BLaER1 (cell line): ENCODE data around the gene POLR3A.

Experiments
- H3K27ac ChIP-seq: shearing (Covaris generic); formaldehyde crosslinking; 2 replicates; pipeline ENCODE4 v1.8.1; 2022
- H3K27me3 ChIP-seq: shearing (Covaris generic); formaldehyde crosslinking; 2 replicates; pipeline ENCODE4 v1.8.1; 2022
- H3K36me3 ChIP-seq: shearing (Covaris generic); formaldehyde crosslinking; 2 replicates; pipeline ENCODE4 v1.8.1; 2022
- H3K4me1 ChIP-seq: shearing (Covaris generic); formaldehyde crosslinking; 2 replicates; pipeline ENCODE4 v1.8.1; 2022
- H3K4me2 ChIP-seq: shearing (Covaris generic); formaldehyde crosslinking; 2 replicates; pipeline ENCODE4 v1.8.1; 2022
- H3K4me3 ChIP-seq: shearing (Covaris generic); formaldehyde crosslinking; 2 replicates; pipeline ENCODE4 v1.8.1; 2022
- H3K9ac ChIP-seq: shearing (Covaris generic); formaldehyde crosslinking; 2 replicates; pipeline ENCODE4 v1.8.1; 2022
- H3K9me3 ChIP-seq: shearing (Covaris generic); formaldehyde crosslinking; 2 replicates; pipeline ENCODE4 v1.8.1; 2022
- H4K20me1 ChIP-seq: shearing (Covaris generic); formaldehyde crosslinking; 2 replicates; pipeline ENCODE4 v1.8.1; 2022
- Cebpa-rat ChIP-seq: shearing (Covaris generic); IDR thresholded peaks from 2 replicates; pipeline ENCODE4 v1.8.1; 2022

POLR3A gene

GRCh38 chr10:77959887-77960455, 69.3 kb downstream of the POLR3A start:
- Histone ChIP-seq H3K9ac (no peak overlapping the region), H3K27me3 (no peaks in the 10 kb centered on the region), H3K4me3 (no peak overlapping the region), H3K4me1 (no peaks in the 10 kb centered on the region), H3K4me2 (no peak overlapping the region), H4K20me1 (no peaks in the 10 kb centered on the region), H3K9me3 (peaks cover 19% of the 10 kb centered on the region), H3K36me3 (no peaks in the 10 kb centered on the region), H3K27ac (no peak overlapping the region)
- TF ChIP-seq Cebpa-rat, result no peak

GRCh38 chr10:77959384-77959783, 69.9 kb downstream of the POLR3A start:
- Histone ChIP-seq H3K4me2 (no peak overlapping the region), H4K20me1 (no peaks in the 10 kb centered on the region), H3K9ac (no peak overlapping the region), H3K9me3 (peaks cover 18% of the 10 kb centered on the region), H3K4me3 (no peak overlapping the region), H3K36me3 (no peaks in the 10 kb centered on the region), H3K27me3 (no peaks in the 10 kb centered on the region), H3K4me1 (no peaks in the 10 kb centered on the region), H3K27ac (no peak overlapping the region)
- TF ChIP-seq Cebpa-rat, result no peak

GRCh38 chr10:77955136-77955535, 74.2 kb downstream of the POLR3A start:
- Histone ChIP-seq H3K27ac (no peak overlapping the region), H3K4me2 (no peak overlapping the region), H3K27me3 (no peaks in the 10 kb centered on the region), H3K9ac (no peak overlapping the region), H3K4me3 (no peak overlapping the region), H3K4me1 (no peaks in the 10 kb centered on the region), H3K9me3 (peaks cover 47% of the 10 kb centered on the region), H3K36me3 (no peaks in the 10 kb centered on the region), H4K20me1 (no peaks in the 10 kb centered on the region)
- TF ChIP-seq Cebpa-rat, result no peak

GRCh38 chr10:77949167-77949566, 80.1 kb downstream of the POLR3A start:
- H3K9me3 ChIP-seq, result peaks cover 54% of the 10 kb centered on the region
- TF ChIP-seq Cebpa-rat, result no peak
- no peaks in the 10 kb centered on the region for H4K20me1 ChIP-seq
- no peaks in the 10 kb centered on the region for H3K36me3 ChIP-seq
- no peak overlapping the region for H3K9ac ChIP-seq
- H3K27me3 ChIP-seq, result no peaks in the 10 kb centered on the region
- no peak overlapping the region for H3K27ac ChIP-seq
- no peak overlapping the region for H3K4me3 ChIP-seq
- no peak overlapping the region for H3K4me2 ChIP-seq
- H3K4me1 ChIP-seq, result no peaks in the 10 kb centered on the region

GRCh38 chr10:77946084-77946483, 83.2 kb downstream of the POLR3A start:
- Histone ChIP-seq H3K4me2 (no peak overlapping the region), H3K4me1 (no peaks in the 10 kb centered on the region), H4K20me1 (no peaks in the 10 kb centered on the region), H3K9me3 (peaks cover 24% of the 10 kb centered on the region), H3K4me3 (no peak overlapping the region), H3K27ac (no peak overlapping the region), H3K27me3 (no peaks in the 10 kb centered on the region), H3K9ac (no peak overlapping the region), H3K36me3 (no peaks in the 10 kb centered on the region)
- TF ChIP-seq Cebpa-rat, result no peak

- H3K9me3 ChIP-seq, result peaks cover 8% of the 10 kb centered on the region
- no peaks in the 10 kb centered on the region for H4K20me1 ChIP-seq
- H3K27me3 ChIP-seq, result no peaks in the 10 kb centered on the region
- H3K9ac ChIP-seq, result no peak overlapping the region
- TF ChIP-seq Cebpa-rat, result no peak
- no peak overlapping the region for H3K4me2 ChIP-seq
- H3K36me3 ChIP-seq, result no peaks in the 10 kb centered on the region
- no peak overlapping the region for H3K4me3 ChIP-seq
- H3K4me1 ChIP-seq, result no peaks in the 10 kb centered on the region
- no peak overlapping the region for H3K27ac ChIP-seq
Measured at GRCh38 chr10:77944519-77944918, 84.8 kb downstream of the POLR3A start.

- Histone ChIP-seq H3K27me3 (no peaks in the 10 kb centered on the region), H3K4me3 (no peak overlapping the region), H3K4me2 (no peak overlapping the region), H4K20me1 (no peaks in the 10 kb centered on the region), H3K9me3 (no peaks in the 10 kb centered on the region), H3K27ac (no peak overlapping the region), H3K36me3 (no peaks in the 10 kb centered on the region), H3K9ac (no peak overlapping the region), H3K4me1 (no peaks in the 10 kb centered on the region)
- TF ChIP-seq Cebpa-rat, result no peak
Measured at GRCh38 chr10:77943121-77943901, 86.0 kb downstream of the POLR3A start.

- Histone ChIP-seq H3K4me2 (no peak overlapping the region), H3K36me3 (no peaks in the 10 kb centered on the region), H3K27me3 (no peaks in the 10 kb centered on the region), H3K4me1 (no peaks in the 10 kb centered on the region), H3K9ac (no peak overlapping the region), H3K27ac (no peak overlapping the region), H4K20me1 (no peaks in the 10 kb centered on the region), H3K9me3 (no peaks in the 10 kb centered on the region), H3K4me3 (no peak overlapping the region)
- TF ChIP-seq Cebpa-rat, result no peak
Measured at GRCh38 chr10:77941790-77942189, 87.5 kb downstream of the POLR3A start.

GRCh38 chr10:77940627-77941026, 88.7 kb downstream of the POLR3A start:
- Histone ChIP-seq H3K36me3 (no peaks in the 10 kb centered on the region), H3K9ac (no peak overlapping the region), H3K27ac (no peak overlapping the region), H4K20me1 (no peaks in the 10 kb centered on the region), H3K4me2 (no peak overlapping the region), H3K4me1 (no peaks in the 10 kb centered on the region), H3K27me3 (no peaks in the 10 kb centered on the region), H3K9me3 (no peaks in the 10 kb centered on the region), H3K4me3 (no peak overlapping the region)
- no peak for TF ChIP-seq Cebpa-rat

GRCh38 chr10:77940225-77940624, 89.1 kb downstream of the POLR3A start:
- no peaks in the 10 kb centered on the region for H4K20me1 ChIP-seq
- H3K9ac ChIP-seq, result no peak overlapping the region
- no peaks in the 10 kb centered on the region for H3K4me1 ChIP-seq
- H3K4me3 ChIP-seq, result no peak overlapping the region
- H3K9me3 ChIP-seq, result no peaks in the 10 kb centered on the region
- H3K4me2 ChIP-seq, result no peak overlapping the region
- no peaks in the 10 kb centered on the region for H3K27me3 ChIP-seq
- TF ChIP-seq Cebpa-rat, result no peak
- no peak overlapping the region for H3K27ac ChIP-seq
- H3K36me3 ChIP-seq, result no peaks in the 10 kb centered on the region
